GM12878 (cell line): ENCODE results near the gene PRRC2A. TPM values are rescaled to one million over a fixed set of nuclear protein-coding genes. Genes with fewer than 3 reads are reported as not detected.

Experiments
- ATAC-seq: fragments of 200-7000 bp; cut with Tn5 transposase; 3 replicates; pipeline ENCODE4 v1.9.1; 2020; ENCODE audit warnings: mild to moderate bottlenecking, moderate library complexity
- BruUV-seq: library from RNA; stranded (reverse); fragments of 400-500 nt; replicated peaks from 2 replicates; lab custom pipeline; 2021; lab: Mats Ljungman, UMichigan
- CTCF ChIA-PET: fragments of 300-600 bp; sonication (Branson Sonifier 250); formaldehyde crosslinking; extraction: SDS; loops from one replicate; lab custom pipeline; 2021; ENCODE audit warnings: inconsistent platforms; lab: Yijun Ruan, JAX
- POLR2A ChIA-PET: fragments of 350-600 bp; formaldehyde crosslinking; extraction: SDS; loops from one replicate; lab custom pipeline; 2021; ENCODE audit warnings: inconsistent platforms; lab: Charles Lee
- RAD21 ChIA-PET: fragments of 300-600 bp; sonication (Branson Sonifier 250); formaldehyde crosslinking; loops from one replicate; lab custom pipeline; 2023; ENCODE audit warnings: antibody characterized with exemption; ENCODE audit not compliant: unreplicated experiment; lab: Charles Lee
- SMC1A ChIA-PET: fragments of 300-600 bp; sonication (Branson Sonifier 250); formaldehyde crosslinking; loops from one replicate; lab custom pipeline; 2023; ENCODE audit not compliant: unreplicated experiment, uncharacterized antibody; lab: Charles Lee
- DNase-seq: peaks from one replicate; pipeline ENCODE4 v3.0.0-alpha.2; 2011; ENCODE audit warnings: low read depth, low spot score
- FAIRE-seq: peaks from 3 replicates; lab custom pipeline; 2011; peaks lifted over from hg19 to GRCh38; lab: Jason Lieb, UNC
- H2AFZ ChIP-seq: 2 replicates; pipeline ENCODE4 v1.6.0; 2011; ENCODE audit warnings: low read depth, low read length, control low read depth; ENCODE audit not compliant: control insufficient read depth
- H3K27ac ChIP-seq: 2 replicates; pipeline ENCODE4 v1.5.1; 2011; ENCODE audit warnings: control low read depth; ENCODE audit not compliant: control insufficient read depth, insufficient read depth
- H3K27me3 ChIP-seq, 2 experiments: replicated peaks in 1 of 2; 2 replicates each; pipeline versions ENCODE4 v1.6.0 to v1.6.1; 2011; ENCODE audit warnings: low read length in 1 of 2; ENCODE audit not compliant: control insufficient read depth in 2 of 2, insufficient read depth in 2 of 2
- H3K36me3 ChIP-seq, 2 experiments: 2 replicates each; pipeline ENCODE4 v1.5.1; 2011; ENCODE audit warnings: low read length in 1 of 2; ENCODE audit not compliant: control insufficient read depth in 2 of 2, insufficient read depth in 2 of 2
- H3K4me1 ChIP-seq: 2 replicates; pipeline ENCODE4 v1.6.1; 2011; ENCODE audit warnings: mild to moderate bottlenecking, low read length, moderate library complexity, mixed read lengths; ENCODE audit not compliant: control insufficient read depth, insufficient read depth
- H3K4me2 ChIP-seq: 2 replicates; pipeline ENCODE4 v1.6.0; 2011; ENCODE audit warnings: control low read depth; ENCODE audit not compliant: control insufficient read depth, insufficient read depth
- H3K4me3 ChIP-seq: fragments of 200-600 bp; sonication (generic); 2 replicates; pipeline ENCODE4 v1.5.1; 2016
- H3K79me2 ChIP-seq: 2 replicates; pipeline ENCODE4 v1.6.0; 2011; ENCODE audit warnings: low read length; ENCODE audit not compliant: control insufficient read depth, insufficient read depth
- H3K9ac ChIP-seq: 2 replicates; pipeline ENCODE4 v1.8.0; 2011; ENCODE audit warnings: low read length, control low read depth, mixed read lengths; ENCODE audit not compliant: control insufficient read depth, insufficient read depth
- H3K9me3 ChIP-seq: replicated peaks from 3 replicates; pipeline ENCODE4 v1.5.1; 2011; ENCODE audit warnings: mild to moderate bottlenecking, low read length; ENCODE audit not compliant: control insufficient read depth, insufficient read depth
- H4K20me1 ChIP-seq: 2 replicates; pipeline ENCODE4 v1.6.0; 2011; ENCODE audit not compliant: control insufficient read depth, insufficient read depth
- CREB1 ChIP-seq: IDR thresholded peaks from 2 replicates; pipeline ENCODE4 v1.6.1; 2012; ENCODE audit warnings: low read depth, mild to moderate bottlenecking, inconsistent platforms
- EED ChIP-seq: sonication (generic); IDR thresholded peaks from 2 replicates; pipeline ENCODE4 v1.6.1; 2016; ENCODE audit warnings: antibody characterized with exemption, low read depth
- EZH2 ChIP-seq: IDR thresholded peaks from 2 replicates; pipeline ENCODE4 v1.6.1; 2012; ENCODE audit warnings: low read depth, mild to moderate bottlenecking, control low read depth, inconsistent platforms, low read length, borderline replicate concordance; ENCODE audit not compliant: control insufficient read depth
- HDGF ChIP-seq: fragments of 450-650 bp; IDR thresholded peaks from 2 replicates; pipeline ENCODE4 v1.6.1; 2016; ENCODE audit warnings: antibody characterized with exemption
- IKZF1 ChIP-seq: fragments of 450-650 bp; conservative IDR thresholded peaks from 2 replicates; pipeline ENCODE4 v1.6.1; 2017; ENCODE audit warnings: antibody characterized with exemption, mild to moderate bottlenecking
- IKZF2 ChIP-seq, 2 experiments: fragments of 450-650 bp; IDR thresholded peaks; 2 replicates each; pipeline ENCODE4 v1.6.1; 2017; ENCODE audit warnings: mild to moderate bottlenecking in 2 of 2, moderate library complexity in 2 of 2
- LARP7 ChIP-seq: fragments of 450-650 bp; IDR thresholded peaks from 2 replicates; pipeline ENCODE4 v1.6.1; 2017; ENCODE audit warnings: mild to moderate bottlenecking
- MTA2 ChIP-seq: fragments of 450-650 bp; IDR thresholded peaks from 2 replicates; pipeline ENCODE4 v1.6.1; 2016; ENCODE audit warnings: low read depth, mild to moderate bottlenecking, moderate library complexity
- NR2F1 ChIP-seq: fragments of 450-650 bp; conservative IDR thresholded peaks from 2 replicates; pipeline ENCODE4 v1.6.1; 2017; ENCODE audit warnings: mild to moderate bottlenecking
- POLR2A ChIP-seq: IDR thresholded peaks from 2 replicates; pipeline ENCODE4 v1.6.1; 2011; ENCODE audit warnings: low read depth, mild to moderate bottlenecking, low read length
- PRDM15 ChIP-seq: fragments of 450-650 bp; formaldehyde crosslinking; IDR thresholded peaks from 2 replicates; pipeline ENCODE4 v1.4.0; 2020; ENCODE audit warnings: mild to moderate bottlenecking, moderate library complexity
- SIX5 ChIP-seq: IDR thresholded peaks from 2 replicates; pipeline ENCODE4 v1.6.1; 2011; ENCODE audit warnings: mild to moderate bottlenecking, low read depth, low read length, moderate library complexity; ENCODE audit not compliant: severe bottlenecking
- SPI1 ChIP-seq: IDR thresholded peaks from 2 replicates; pipeline ENCODE4 v1.6.1; 2011; ENCODE audit warnings: low read depth, mild to moderate bottlenecking, low read length, moderate library complexity, borderline replicate concordance; ENCODE audit not compliant: insufficient read depth
- STAT1 ChIP-seq: fragments of 450-650 bp; conservative IDR thresholded peaks from 2 replicates; pipeline ENCODE4 v1.6.1; 2014; ENCODE audit warnings: antibody characterized with exemption, mild to moderate bottlenecking
- STAT3 ChIP-seq: IDR thresholded peaks from 2 replicates; pipeline ENCODE4 v1.6.1; 2011; ENCODE audit warnings: low read depth, low read length, improper control_type of control experiment
- TAF1 ChIP-seq: IDR thresholded peaks from 2 replicates; pipeline ENCODE4 v1.6.1; 2011; ENCODE audit warnings: mild to moderate bottlenecking, low read depth, low read length, borderline replicate concordance
- TCF3 ChIP-seq: IDR thresholded peaks from 2 replicates; pipeline ENCODE4 v1.6.1; 2012; ENCODE audit warnings: low read depth, mild to moderate bottlenecking, low read length, borderline replicate concordance; ENCODE audit not compliant: insufficient read depth
- YY1 ChIP-seq: IDR thresholded peaks from 2 replicates; pipeline ENCODE4 v1.6.1; 2011; ENCODE audit warnings: low read depth, mild to moderate bottlenecking, low read length
- ZNF207 ChIP-seq: fragments of 450-650 bp; IDR thresholded peaks from 2 replicates; pipeline ENCODE4 v1.6.1; 2014; ENCODE audit warnings: antibody characterized with exemption, mild to moderate bottlenecking, borderline replicate concordance
- ZSCAN29 ChIP-seq: fragments of 450-650 bp; IDR thresholded peaks from 2 replicates; pipeline ENCODE4 v1.6.1; 2017; ENCODE audit warnings: mild to moderate bottlenecking, moderate library complexity
- WGBS: methylation state at CpG from one replicate; pipeline ENCODE4 v1.1.6; 2016; ENCODE audit warnings: low lambda C conversion rate; ENCODE audit not compliant: insufficient replicate concordance, insufficient coverage; ENCODE audit errors: missing lambda C conversion rate; 5-methylcytosine and 5-hydroxymethylcytosine counted together
- in situ Hi-C: fragments of 300-500 bp; cut with MboI; formaldehyde crosslinking; loops from 9 replicates; pipeline ENCODE4 v1.14.3; 2018; ENCODE audit warnings: mixed read lengths
- intact Hi-C: fragments of 100-400 bp; cut with micrococcal nuclease; formaldehyde crosslinking; loops from one replicate; pipeline ENCODE4 v1.14.2; 2022; ENCODE audit not compliant: unreplicated experiment
- polyA plus RNA-seq, 11 experiments: library from polyadenylated mRNA; depleted of rRNA in 4 of 11; unstranded in 6 of 11; stranded (reverse) in 5 of 11; fragments of >200 nt; fragmentation: Nextera tagmentation in 4 of 11; fragmentation: Illumina TruSeq in 1 of 11; extraction: Ambion mirVana in 4 of 11; extraction: Trizol in 1 of 11; gene quantifications; 1 replicate in 1 of 11; 2 replicates in 10 of 11; pipeline versions ENCODE4 v1.2.1 to v1.2.3, GENCODE V29; 2011 to 2016; ENCODE audit warnings: inconsistent platforms in 2 of 11, missing spikeins in 2 of 11, low read depth in 1 of 11
- total RNA-seq, 4 experiments: library from RNA; depleted of rRNA in 3 of 4; stranded (reverse); fragments of >200 nt in 3 of 4; fragmentation: Illumina TruSeq in 1 of 4; extraction: Trizol in 1 of 4; gene quantifications; 2 replicates each; pipeline versions ENCODE4 v1.2.1 to v1.2.3, GENCODE V29; 2013 to 2021
- TF ChIP-seq, protein P1 (sequence below): IDR thresholded peaks from 2 replicates; pipeline ENCODE4 v1.6.1; 2012; ENCODE audit warnings: low read length, inconsistent platforms

Gene PRRC2A
- total and polyA plus RNA-seq, 10 of the 15 experiments (the other 5 are each of a cell fraction or from before 2014, with no cell fraction given) = 0.40 to 244 (median 61.3) TPM

- Histone ChIP-seq H3K4me1 (peaks cover 51% of the 10 kb centered on the region), H3K79me2 (peaks cover 52% of the 10 kb centered on the region), H3K27ac (peak within 1 kb of the TSS; percentile 91), H2AFZ (peak within 1 kb of the TSS; percentile 76), H3K4me2 (peak within 1 kb of the TSS; percentile 95), H3K9ac (peak within 1 kb of the TSS; percentile 90), H3K4me3 (peak within 1 kb of the TSS; percentile 93), H3K27me3 (no peaks in the 10 kb centered on the region), H3K9me3 (no peaks in the 10 kb centered on the region), H4K20me1 (no peaks in the 10 kb centered on the region), H3K36me3 (peaks cover 0 to 4% of the 10 kb centered on the region in 2 experiments; a peak in 2 of 4 replicates)
- 25% methylated on average over 3 of the region's 3 CpGs for WGBS
- ATAC-seq = peak; percentile 5
- ChIA-PET SMC1A (interaction anchor here (1.4 to 45.5 kb wide), 4 partner anchors 7 to 248 kb away, joined by 3 to 1989 read pairs (median 290); partner anchors contain the start of genes ATP6V1G2, DDX39B, LTA and NCR3), RAD21 (interaction anchor here (0.6 to 17.5 kb wide), 8 partner anchors 8 to 376 kb away, joined by 3 to 620 read pairs (median 6); partner anchors contain the start of genes AIF1, ATP6V1G2, DDX39B and LTA), CTCF (interaction anchor here (0.8 to 31.0 kb wide), 7 partner anchors 9 to 379 kb away, joined by 3 to 2098 read pairs (median 8); partner anchors contain the start of genes ATP6V1G2, DDX39B, LST1 and LTA), POLR2A (interaction anchor here (0.8 to 17.1 kb wide), 10 partner anchors 8 to 157 kb away, joined by 3 to 282 read pairs (median 7); partner anchors contain the start of genes ABHD16A, ATP6V1G2, GPANK1 and LTA)
- no peak for DNase-seq
- no peak for FAIRE-seq
- in situ Hi-C loops (no loop called here), intact Hi-C loops (no loop called here)
- BruUV-seq = no TSS peak
- TF ChIP-seq STAT3 (no peak), HDGF (0 out of 2 replicates have a peak, but pooled peaks have one; percentile 4), ZSCAN29 (no peak), IKZF1 (peak; percentile 32; the same call in 1 of the 2 replicates), PRDM15 (CRISPR knock-in tag) (no peak), NR2F1 (no peak), SPI1 (no peak), EED (no peak), LARP7 (no peak), YY1 (0 out of 2 replicates have a peak, but pooled peaks have one; percentile 16), TAF1 (peak; percentile 28; the same call in 1 of the 2 replicates), ZNF207 (no peak), IKZF2 (IDR thresholded peaks at IDR 0.05) (0 out of 4 replicates have a peak, but pooled peaks of 1 of the 2 experiments have one; percentile 23), TCF3 (peak; percentile 75; the same call in 1 of the 2 replicates), EZH2 (no peak), CREB1 (no peak), STAT1 (no peak), SIX5 (no peak), POLR2A (peak; percentile 80), MTA2 (peak; percentile 14; the same call in 1 of the 2 replicates)
- TF ChIP-seq, protein P1, sequence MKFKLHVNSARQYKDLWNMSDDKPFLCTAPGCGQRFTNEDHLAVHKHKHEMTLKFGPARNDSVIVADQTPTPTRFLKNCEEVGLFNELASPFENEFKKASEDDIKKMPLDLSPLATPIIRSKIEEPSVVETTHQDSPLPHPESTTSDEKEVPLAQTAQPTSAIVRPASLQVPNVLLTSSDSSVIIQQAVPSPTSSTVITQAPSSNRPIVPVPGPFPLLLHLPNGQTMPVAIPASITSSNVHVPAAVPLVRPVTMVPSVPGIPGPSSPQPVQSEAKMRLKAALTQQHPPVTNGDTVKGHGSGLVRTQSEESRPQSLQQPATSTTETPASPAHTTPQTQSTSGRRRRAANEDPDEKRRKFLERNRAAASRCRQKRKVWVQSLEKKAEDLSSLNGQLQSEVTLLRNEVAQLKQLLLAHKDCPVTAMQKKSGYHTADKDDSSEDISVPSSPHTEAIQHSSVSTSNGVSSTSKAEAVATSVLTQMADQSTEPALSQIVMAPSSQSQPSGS = no peak
Observed at GRCh38 chr6:31582230-31582643, 38.3 kb upstream of the PRRC2A start, which contains the start of gene LTB. TSS of gene LTB (minus strand) at chr6:31582424. CDS start at chr6:31582417, 7 bp downstream.
